ENCODE results near the gene CMSS1.

Gene CMSS1

DNA sequence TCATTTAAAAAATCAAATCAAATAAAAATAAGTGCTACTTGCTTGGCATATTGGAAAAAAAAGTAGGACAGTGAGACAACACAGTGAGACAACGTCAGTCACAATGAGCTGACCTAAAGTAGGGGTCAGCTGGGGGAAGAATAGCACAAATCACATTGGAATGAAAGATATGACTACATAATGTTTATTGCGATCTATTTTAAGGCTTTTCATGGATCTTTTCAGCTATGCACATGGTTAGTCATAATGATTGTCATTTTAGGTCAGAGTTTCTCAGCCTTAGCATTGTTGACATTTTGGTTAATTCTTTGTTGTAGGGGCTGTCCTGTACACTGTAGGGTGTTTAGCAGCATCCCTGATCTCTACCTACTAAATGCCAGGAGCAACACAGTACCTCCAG, 44.5 kb downstream of the CMSS1 start:
- Histone ChIP-seq H3K4me3 (replicated peaks; ENCODE audit: insufficient read depth, low read length) (no peak overlapping the region), H3K27me3 (ENCODE audit: insufficient read depth, poor library complexity, severe bottlenecking) (no peaks in the 10 kb centered on the region), H3K27ac (replicated peaks) (no peak overlapping the region)
- TF ChIP-seq GABPA (IDR thresholded peaks at IDR 0.05; ENCODE audit: low read depth) (no peak), SPI1 (IDR thresholded peaks at IDR 0.05; ENCODE audit: borderline replicate concordance, low read depth) (no peak), POLR2AphosphoS5 (IDR thresholded peaks at IDR 0.05; ENCODE audit: low read depth) (no peak)
- TF ChIP-seq, protein P1, sequence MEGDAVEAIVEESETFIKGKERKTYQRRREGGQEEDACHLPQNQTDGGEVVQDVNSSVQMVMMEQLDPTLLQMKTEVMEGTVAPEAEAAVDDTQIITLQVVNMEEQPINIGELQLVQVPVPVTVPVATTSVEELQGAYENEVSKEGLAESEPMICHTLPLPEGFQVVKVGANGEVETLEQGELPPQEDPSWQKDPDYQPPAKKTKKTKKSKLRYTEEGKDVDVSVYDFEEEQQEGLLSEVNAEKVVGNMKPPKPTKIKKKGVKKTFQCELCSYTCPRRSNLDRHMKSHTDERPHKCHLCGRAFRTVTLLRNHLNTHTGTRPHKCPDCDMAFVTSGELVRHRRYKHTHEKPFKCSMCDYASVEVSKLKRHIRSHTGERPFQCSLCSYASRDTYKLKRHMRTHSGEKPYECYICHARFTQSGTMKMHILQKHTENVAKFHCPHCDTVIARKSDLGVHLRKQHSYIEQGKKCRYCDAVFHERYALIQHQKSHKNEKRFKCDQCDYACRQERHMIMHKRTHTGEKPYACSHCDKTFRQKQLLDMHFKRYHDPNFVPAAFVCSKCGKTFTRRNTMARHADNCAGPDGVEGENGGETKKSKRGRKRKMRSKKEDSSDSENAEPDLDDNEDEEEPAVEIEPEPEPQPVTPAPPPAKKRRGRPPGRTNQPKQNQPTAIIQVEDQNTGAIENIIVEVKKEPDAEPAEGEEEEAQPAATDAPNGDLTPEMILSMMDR (IDR thresholded peaks at IDR 0.05; ENCODE audit: insufficient read depth, low read length) = no peak
- TF ChIP-seq, protein P2, sequence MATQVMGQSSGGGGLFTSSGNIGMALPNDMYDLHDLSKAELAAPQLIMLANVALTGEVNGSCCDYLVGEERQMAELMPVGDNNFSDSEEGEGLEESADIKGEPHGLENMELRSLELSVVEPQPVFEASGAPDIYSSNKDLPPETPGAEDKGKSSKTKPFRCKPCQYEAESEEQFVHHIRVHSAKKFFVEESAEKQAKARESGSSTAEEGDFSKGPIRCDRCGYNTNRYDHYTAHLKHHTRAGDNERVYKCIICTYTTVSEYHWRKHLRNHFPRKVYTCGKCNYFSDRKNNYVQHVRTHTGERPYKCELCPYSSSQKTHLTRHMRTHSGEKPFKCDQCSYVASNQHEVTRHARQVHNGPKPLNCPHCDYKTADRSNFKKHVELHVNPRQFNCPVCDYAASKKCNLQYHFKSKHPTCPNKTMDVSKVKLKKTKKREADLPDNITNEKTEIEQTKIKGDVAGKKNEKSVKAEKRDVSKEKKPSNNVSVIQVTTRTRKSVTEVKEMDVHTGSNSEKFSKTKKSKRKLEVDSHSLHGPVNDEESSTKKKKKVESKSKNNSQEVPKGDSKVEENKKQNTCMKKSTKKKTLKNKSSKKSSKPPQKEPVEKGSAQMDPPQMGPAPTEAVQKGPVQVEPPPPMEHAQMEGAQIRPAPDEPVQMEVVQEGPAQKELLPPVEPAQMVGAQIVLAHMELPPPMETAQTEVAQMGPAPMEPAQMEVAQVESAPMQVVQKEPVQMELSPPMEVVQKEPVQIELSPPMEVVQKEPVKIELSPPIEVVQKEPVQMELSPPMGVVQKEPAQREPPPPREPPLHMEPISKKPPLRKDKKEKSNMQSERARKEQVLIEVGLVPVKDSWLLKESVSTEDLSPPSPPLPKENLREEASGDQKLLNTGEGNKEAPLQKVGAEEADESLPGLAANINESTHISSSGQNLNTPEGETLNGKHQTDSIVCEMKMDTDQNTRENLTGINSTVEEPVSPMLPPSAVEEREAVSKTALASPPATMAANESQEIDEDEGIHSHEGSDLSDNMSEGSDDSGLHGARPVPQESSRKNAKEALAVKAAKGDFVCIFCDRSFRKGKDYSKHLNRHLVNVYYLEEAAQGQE (IDR thresholded peaks at IDR 0.05; ENCODE audit: insufficient replicate concordance, low read depth) = no peak
- DNase-seq (ENCODE audit: low read depth in 1 of 2, low spot score in 1 of 2) = no peak

DNA sequence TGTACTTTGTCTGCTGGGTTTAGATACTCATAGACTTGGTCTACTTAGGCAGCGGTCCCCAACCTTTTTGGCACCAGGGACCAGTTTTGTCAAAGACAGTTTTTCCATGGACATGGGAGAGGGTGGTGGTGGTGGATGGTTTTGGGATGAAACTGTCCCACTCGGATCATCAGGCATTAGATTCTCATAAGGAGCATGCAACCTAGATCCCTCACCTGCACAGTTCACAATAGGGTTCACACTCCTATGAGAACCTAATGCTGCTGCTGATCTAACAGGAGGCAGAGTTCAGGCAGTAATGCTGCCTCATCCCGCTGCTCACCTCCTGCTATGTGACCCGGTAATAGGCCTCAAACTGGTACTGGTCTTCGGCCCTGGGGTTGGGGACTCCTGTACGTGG, 45.3 kb downstream of the CMSS1 start:
- no peak for TF ChIP-seq POLR2AphosphoS5 (IDR thresholded peaks at IDR 0.05; ENCODE audit: low read depth)
- no peak for TF ChIP-seq SPI1 (IDR thresholded peaks at IDR 0.05; ENCODE audit: borderline replicate concordance, low read depth)
- TF ChIP-seq, protein P1 (IDR thresholded peaks at IDR 0.05; ENCODE audit: insufficient read depth, low read length) = no peak
- TF ChIP-seq, protein P2 (IDR thresholded peaks at IDR 0.05; ENCODE audit: insufficient replicate concordance, low read depth) = no peak
- no peak for TF ChIP-seq GABPA (IDR thresholded peaks at IDR 0.05; ENCODE audit: low read depth)
- H3K27ac ChIP-seq (replicated peaks) = no peak overlapping the region
- no peak for DNase-seq (ENCODE audit: low read depth in 1 of 2, low spot score in 1 of 2)
- no peak overlapping the region for H3K4me3 ChIP-seq (replicated peaks; ENCODE audit: insufficient read depth, low read length)
- H3K27me3 ChIP-seq (ENCODE audit: insufficient read depth, poor library complexity, severe bottlenecking) = no peaks in the 10 kb centered on the region

DNA sequence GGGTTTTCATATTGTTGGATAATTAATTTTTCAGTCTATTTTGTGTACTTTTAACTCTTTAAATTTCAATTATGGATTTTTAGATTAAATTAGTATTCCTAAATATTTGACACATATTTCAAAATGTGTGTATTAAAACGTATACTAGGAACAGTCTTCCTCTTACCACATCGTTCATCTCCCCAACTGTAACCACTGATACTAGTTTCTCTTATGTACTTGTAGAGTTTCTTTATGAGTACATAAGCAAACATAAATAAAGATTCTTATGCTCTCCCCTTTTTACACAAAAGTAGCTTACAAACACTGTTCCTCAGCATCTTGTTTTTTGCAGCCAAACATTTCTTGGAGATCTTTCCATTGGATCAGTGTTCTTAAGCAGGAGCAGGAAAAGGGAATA, 45.9 kb downstream of the CMSS1 start:
- Histone ChIP-seq H3K27ac (replicated peaks) (no peak overlapping the region), H3K4me3 (replicated peaks; ENCODE audit: insufficient read depth, low read length) (no peak overlapping the region), H3K27me3 (ENCODE audit: insufficient read depth, poor library complexity, severe bottlenecking) (no peaks in the 10 kb centered on the region)
- TF ChIP-seq POLR2AphosphoS5 (IDR thresholded peaks at IDR 0.05; ENCODE audit: low read depth) = no peak
- TF ChIP-seq, protein P2 (IDR thresholded peaks at IDR 0.05; ENCODE audit: insufficient replicate concordance, low read depth) = no peak
- TF ChIP-seq, protein P1 (IDR thresholded peaks at IDR 0.05; ENCODE audit: insufficient read depth, low read length) = no peak
- TF ChIP-seq GABPA (IDR thresholded peaks at IDR 0.05; ENCODE audit: low read depth) = no peak
- TF ChIP-seq SPI1 (IDR thresholded peaks at IDR 0.05; ENCODE audit: borderline replicate concordance, low read depth) = no peak
- DNase-seq (ENCODE audit: low read depth in 1 of 2, low spot score in 1 of 2) = no peak
